Activated gamma-delta T cell treated with Interleukin-2 at 50 U/mL for 16 hours (primary cell): ENCODE results near the gene ABHD13.
A peak's percentile ranks its signal among the peaks of the same experiment; 100 is the strongest.
"Not testable (repeated sequence)": the region's sequence is repeated elsewhere in the genome, so short reads cannot be mapped to it uniquely, and the experiment has no call there.

ENCODE experiments used
- DNase-seq: peaks from one replicate; pipeline ENCODE4 v3.0.0-alpha.2; 2020

ABHD13 gene

GRCh38 chr13:108225440-108225839 is 7.2 kb downstream of the ABHD13 start:
- no peak for DNase-seq

GRCh38 chr13:108226184-108226583 is 8.0 kb downstream of the ABHD13 start:
- DNase-seq: no peak

- DNase-seq: peak; percentile 31
Observed at GRCh38 chr13:108227651-108228272, 9.6 kb downstream of the ABHD13 start.

GRCh38 chr13:108230377-108230776 is 12.2 kb downstream of the ABHD13 start:
- no peak for DNase-seq

GRCh38 chr13:108249150-108249549 is 31.0 kb downstream of the ABHD13 start:
- no peak for DNase-seq

GRCh38 chr13:108257248-108257647 is 39.1 kb downstream of the ABHD13 start:
- no peak for DNase-seq

- DNase-seq: no peak
Observed at GRCh38 chr13:108263621-108264355, 45.6 kb downstream of the ABHD13 start.

GRCh38 chr13:108266321-108266990 is 48.3 kb downstream of the ABHD13 start:
- no peak for DNase-seq

GRCh38 chr13:108267347-108267746 is 49.2 kb downstream of the ABHD13 start:
- DNase-seq: no peak

GRCh38 chr13:108267855-108268254 is 49.7 kb downstream of the ABHD13 start:
- not testable (repeated sequence) for DNase-seq

GRCh38 chr13:108268466-108269112 is 50.4 kb downstream of the ABHD13 start:
- DNase-seq: no peak

- DNase-seq: peak; percentile 19
Observed at GRCh38 chr13:108269601-108270328, 51.6 kb downstream of the ABHD13 start, which contains the start of gene TNFSF13B. TSS of gene TNFSF13B (plus strand) at chr13:108269718. CDS start at chr13:108269896, 178 bp downstream.

GRCh38 chr13:108270442-108270841 is 52.2 kb downstream of the ABHD13 start:
- no peak for DNase-seq

- no peak for DNase-seq
Observed at GRCh38 chr13:108272333-108272732, 54.1 kb downstream of the ABHD13 start.

GRCh38 chr13:108273429-108274118 is 55.4 kb downstream of the ABHD13 start:
- DNase-seq: no peak

- no peak for DNase-seq
Observed at GRCh38 chr13:108274718-108275117, 56.5 kb downstream of the ABHD13 start.

- DNase-seq: no peak
Observed at GRCh38 chr13:108276060-108276459, 57.9 kb downstream of the ABHD13 start.

GRCh38 chr13:108278466-108278865 is 60.3 kb downstream of the ABHD13 start:
- DNase-seq: no peak

- DNase-seq: no peak
Observed at GRCh38 chr13:108281901-108282300, 63.7 kb downstream of the ABHD13 start.

GRCh38 chr13:108283110-108283509 is 64.9 kb downstream of the ABHD13 start:
- DNase-seq: no peak
